H1 (cell line): ENCODE data around the gene SND1. TPM values are rescaled to one million over a fixed set of nuclear protein-coding genes. Genes with fewer than 3 reads are reported as not detected.

ENCODE experiments used
- ASH2L ChIP-seq: fragments of 200-600, 300-600 bp; sonication (generic); IDR thresholded peaks from one replicate; pipeline ENCODE4 v1.7.1; 2017; ENCODE audit warnings: low read length
- NRF1 ChIP-seq: IDR thresholded peaks from 2 replicates; pipeline ENCODE4 v1.6.1; 2011; ENCODE audit warnings: mild to moderate bottlenecking, low read depth, low read length, improper control_type of control experiment
- SP2 ChIP-seq: IDR thresholded peaks from 2 replicates; pipeline ENCODE4 v1.6.1; 2012; ENCODE audit warnings: mild to moderate bottlenecking, low read length, inconsistent platforms
- polyA plus RNA-seq, 7 experiments: library from polyadenylated mRNA; depleted of rRNA in 3 of 7; stranded (reverse) in 5 of 7; unstranded in 2 of 7; fragments of >200 nt in 5 of 7; fragments of 200-250 nt in 2 of 7; gene quantifications; 1 replicate in 5 of 7; 2 replicates in 1 of 7; 4 replicates in 1 of 7; pipeline versions ENCODE4 v1.2.1 to v1.2.3, GENCODE V29; 2011 to 2013; ENCODE audit warnings: missing spikeins in 2 of 7, mixed read lengths in 2 of 7
- total RNA-seq: library from RNA; stranded (reverse); fragmentation: NEBNext Ultra II Directional; extraction: Animal tissue kit (Norgen Biotek cat#: 25700); gene quantifications from 2 replicates; pipeline ENCODE4 v1.2.1, GENCODE V29; 2021

SND1 gene
- total and polyA plus RNA-seq, 2 of the 8 experiments (the other 6 are each of a cell fraction or from before 2014, with no cell fraction given) = 122 to 290 TPM

DNA sequence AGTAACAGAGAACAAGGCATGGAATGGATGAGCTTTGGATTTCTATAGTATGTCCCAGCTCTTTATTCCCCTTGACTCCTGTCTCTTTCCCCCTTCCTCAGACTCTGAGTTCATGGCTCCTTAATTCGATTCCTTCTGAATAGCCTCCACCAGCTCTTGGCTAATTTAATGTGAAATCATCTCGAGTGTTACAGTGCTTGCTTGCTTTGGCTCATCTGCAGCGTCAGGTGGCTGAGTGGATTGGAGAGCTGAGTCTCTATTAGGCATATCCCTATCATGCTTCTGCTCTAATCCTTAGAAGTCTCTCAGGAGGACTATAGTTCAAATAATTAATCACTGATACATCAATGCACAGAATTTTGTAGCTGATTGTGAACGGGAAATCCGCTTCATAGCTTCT is 244.7 kb downstream of the SND1 start (continued):
- TF ChIP-seq ASH2L = no peak
- TF ChIP-seq NRF1 = no peak
- no peak for TF ChIP-seq SP2
- TF ChIP-seq, all 59 proteins: peak for 0
